Kidney (tissue), 14 donors: ENCODE measurements around the gene KRT7. TPM values are rescaled to one million over a fixed set of nuclear protein-coding genes. Genes with fewer than 3 reads are reported as not detected.

Source experiments
- DNase-seq, 5 donors: peaks; one replicate each; pipeline ENCODE4 v3.0.0-alpha.2; 2013 to 2020
- FAIRE-seq: peaks from 2 replicates; lab custom pipeline; 2012; peaks lifted over from hg19 to GRCh38; lab: Jason Lieb, UNC
- H3K27ac ChIP-seq, 2 donors: one replicate each; pipeline ENCODE4 v1.7.0; 2013; ENCODE audit warnings: low read depth in 2 of 2, low read length in 2 of 2, inconsistent platforms in 1 of 2
- H3K27me3 ChIP-seq: one replicate; pipeline ENCODE4 v1.7.1; 2013; ENCODE audit warnings: low read length, inconsistent platforms; ENCODE audit not compliant: control insufficient read depth, insufficient read depth
- H3K36me3 ChIP-seq, 3 donors: one replicate each; pipeline versions ENCODE4 v1.7.0 to v1.7.1; 2013; ENCODE audit warnings: low read length in 3 of 3, control low read depth in 1 of 3, inconsistent platforms in 1 of 3; ENCODE audit not compliant: insufficient read depth in 3 of 3, control insufficient read depth in 2 of 3
- H3K4me1 ChIP-seq, 3 donors: one replicate each; pipeline versions ENCODE4 v1.7.0 to v1.7.1; 2013; ENCODE audit warnings: low read length in 3 of 3, inconsistent platforms in 1 of 3, low read depth in 1 of 3; ENCODE audit not compliant: control insufficient read depth in 2 of 3, insufficient read depth in 2 of 3
- H3K4me3 ChIP-seq, 3 donors: one replicate each; pipeline versions ENCODE4 v1.7.0 to v1.8.1; 2013; ENCODE audit warnings: low read length in 3 of 3, control low read depth in 1 of 3, inconsistent platforms in 1 of 3
- H3K9ac ChIP-seq, 3 donors: one replicate each; pipeline versions ENCODE4 v1.7.0 to v1.7.1; 2013; ENCODE audit warnings: low read length in 3 of 3, control low read depth in 1 of 3, inconsistent platforms in 1 of 3
- H3K9me3 ChIP-seq, 3 donors: one replicate each; pipeline versions ENCODE4 v1.7.0 to v1.7.1; 2013; ENCODE audit warnings: low read length in 3 of 3, control low read depth in 1 of 3, inconsistent platforms in 1 of 3; ENCODE audit not compliant: control insufficient read depth in 2 of 3, insufficient read depth in 1 of 3
- CTCF ChIP-seq: IDR thresholded peaks from 3 replicates; pipeline ENCODE4 v1.5.1; 2012; ENCODE audit warnings: mild to moderate bottlenecking, moderate library complexity, borderline replicate concordance; ENCODE audit not compliant: insufficient read depth; ENCODE audit errors: extremely low read depth
- intact Hi-C: fragments of 100-400 bp; cut with DNase I; formaldehyde crosslinking; loops from one replicate; pipeline ENCODE4 v1.11.1; 2022
- polyA plus RNA-seq: library from polyadenylated mRNA; stranded (reverse); fragments of 350-450 nt; fragmentation: Illumina TruSeq; extraction: RNeasy Lipid Tissue Mini Kit (QIAGEN cat#74804); gene quantifications from one replicate; pipeline ENCODE4 v1.2.3, GENCODE V29; 2014; ENCODE audit warnings: low read depth, low replicate concordance; ENCODE audit not compliant: insufficient read depth
- total RNA-seq: library from RNA; stranded (reverse); fragmentation: NEBNext Ultra II Directional; extraction: Animal tissue kit (Norgen Biotek cat#: 25700); gene quantifications from one replicate; pipeline ENCODE4 v1.2.1, GENCODE V29; 2021
- donor health status: control.
- donor health status: control.
- donor health status: control.
- donor health status: control.
- donor health status: control.
- donor health status: DM: yes; HTN: yes; CAD: no.
- donor health status: Normal renal cell carcinoma (clear cell type).

The KRT7 gene
- total and polyA plus RNA-seq, 2 donors from 2014 or later, result 173 to 1,490 TPM

- DNase-seq, result no peak
- no peak for FAIRE-seq
These were observed 58.4 kb downstream of the KRT7 start, which contains the start of gene KRT81 for GRCh38 chr12:52291267-52291935. TSS of gene KRT81 (minus strand) at chr12:52291534. CDS start at chr12:52291465, 69 bp downstream.

GRCh38 chr12:52293926-52294325 is 60.9 kb downstream of the KRT7 start:
- H3K4me1 ChIP-seq, result no peaks in the 10 kb centered on the region
- H3K9me3 ChIP-seq, result no peaks in the 10 kb centered on the region
- no peak overlapping the region for H3K27ac ChIP-seq
- no peak for TF ChIP-seq CTCF
- H3K9ac ChIP-seq, result no peak overlapping the region
- FAIRE-seq (no peak), DNase-seq (peak in 2 of 5 donors; percentile 2 to 4)
- intact Hi-C loops, result no loop called here
- peaks cover 10% of the 10 kb centered on the region for H3K27me3 ChIP-seq
- H3K36me3 ChIP-seq, result no peaks in the 10 kb centered on the region
- no peak overlapping the region for H3K4me3 ChIP-seq

More at GRCh38 chr12:52291267-52291935, 58.4 kb downstream of the KRT7 start, which contains the start of gene KRT81:
- Histone ChIP-seq H3K27ac (no peak within 1 kb of the TSS), H3K27me3 (peaks cover 10% of the 10 kb centered on the region), H3K4me1 (no peaks in the 10 kb centered on the region), H3K9me3 (no peaks in the 10 kb centered on the region), H3K4me3 (no peak within 1 kb of the TSS), H3K36me3 (no peaks in the 10 kb centered on the region), H3K9ac (no peak within 1 kb of the TSS)
- intact Hi-C loops, result no loop called here
- TF ChIP-seq CTCF, result no peak

- H3K27me3 ChIP-seq, result peaks cover 10% of the 10 kb centered on the region
- DNase-seq (no peak), FAIRE-seq (no peak)
- no peaks in the 10 kb centered on the region for H3K4me1 ChIP-seq
- H3K9ac ChIP-seq, result no peak overlapping the region
- no peak overlapping the region for H3K27ac ChIP-seq
- intact Hi-C loops, result no loop called here
- no peaks in the 10 kb centered on the region for H3K36me3 ChIP-seq
- TF ChIP-seq CTCF, result no peak
- no peak overlapping the region for H3K4me3 ChIP-seq
- H3K9me3 ChIP-seq, result no peaks in the 10 kb centered on the region
These were observed 61.8 kb downstream of the KRT7 start for GRCh38 chr12:52294803-52295202.
